Measurements from ENCODE around the gene DNAJC18.

GRCh38 chr5:139486201-139486600 is 46.9 kb upstream of the DNAJC18 start:
- TF ChIP-seq CTCF (IDR thresholded peaks at IDR 0.05; ENCODE audit: low read depth, low read length) (no peak), MYC (IDR thresholded peaks at IDR 0.05; ENCODE audit: low read depth, low read length) (no peak)
